ENCODE measurements around the gene TRIM56. TPM values are rescaled to one million over a fixed set of nuclear protein-coding genes. Genes with fewer than 3 reads are reported as not detected.
A peak's percentile ranks its signal among the peaks of the same experiment; 100 is the strongest.

TRIM56 gene
- total and polyA plus RNA-seq, 2 of the 13 experiments (the other 11 are each of a cell fraction or from before 2014, with no cell fraction given): 3.2 to 7.1 TPM

DNA sequence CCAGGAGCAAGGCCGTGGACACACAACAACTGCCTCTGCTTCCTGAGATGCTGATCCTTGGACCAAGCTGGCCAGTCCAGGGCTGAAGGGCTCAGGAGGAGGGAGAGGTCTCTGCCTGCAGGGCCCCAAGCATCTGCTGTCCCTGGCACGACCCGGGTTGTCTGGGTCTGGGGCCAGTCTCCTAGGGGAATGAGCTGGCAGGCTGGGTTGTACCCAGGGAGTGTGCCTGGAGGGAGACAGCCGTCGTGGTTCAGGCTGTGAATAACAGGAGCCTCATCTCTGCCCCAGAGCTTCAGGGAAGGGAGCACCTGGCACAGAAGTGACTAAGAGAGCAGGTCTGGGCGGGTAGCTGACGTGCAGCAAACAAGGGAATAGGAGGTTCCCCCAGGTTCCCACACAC lies 23.7 kb downstream of the TRIM56 start (continued):
- TF ChIP-seq FOXO1 (CRISPR knock-in tag; IDR thresholded peaks at IDR 0.05) (no peak), ZNF83 (CRISPR knock-in tag; IDR thresholded peaks at IDR 0.05; ENCODE audit: borderline replicate concordance) (no peak), HNRNPL (IDR thresholded peaks at IDR 0.05; ENCODE audit: low read depth, low read length) (0 out of 2 replicates have a peak, but pooled peaks have one; percentile 35), ZNF121 (CRISPR knock-in tag; IDR thresholded peaks at IDR 0.05) (peak; percentile 74), ZFX (CRISPR knock-in tag; IDR thresholded peaks at IDR 0.05; ENCODE audit: low read depth) (peak; percentile 32), THAP7 (CRISPR knock-in tag; IDR thresholded peaks at IDR 0.05) (no peak), SALL1 (CRISPR knock-in tag; IDR thresholded peaks at IDR 0.05) (no peak), ARHGAP35 (CRISPR knock-in tag; IDR thresholded peaks at IDR 0.05; ENCODE audit: borderline replicate concordance) (no peak), HNF4A (CRISPR knock-in tag; IDR thresholded peaks at IDR 0.05) (0 out of 2 replicates have a peak, but pooled peaks have one; percentile 8), IKZF5 (CRISPR knock-in tag; IDR thresholded peaks at IDR 0.05) (0 out of 2 replicates have a peak, but pooled peaks have one; percentile 7), ZBTB42 (CRISPR knock-in tag; IDR thresholded peaks at IDR 0.05) (no peak)
- TF ChIP-seq, protein P1, sequence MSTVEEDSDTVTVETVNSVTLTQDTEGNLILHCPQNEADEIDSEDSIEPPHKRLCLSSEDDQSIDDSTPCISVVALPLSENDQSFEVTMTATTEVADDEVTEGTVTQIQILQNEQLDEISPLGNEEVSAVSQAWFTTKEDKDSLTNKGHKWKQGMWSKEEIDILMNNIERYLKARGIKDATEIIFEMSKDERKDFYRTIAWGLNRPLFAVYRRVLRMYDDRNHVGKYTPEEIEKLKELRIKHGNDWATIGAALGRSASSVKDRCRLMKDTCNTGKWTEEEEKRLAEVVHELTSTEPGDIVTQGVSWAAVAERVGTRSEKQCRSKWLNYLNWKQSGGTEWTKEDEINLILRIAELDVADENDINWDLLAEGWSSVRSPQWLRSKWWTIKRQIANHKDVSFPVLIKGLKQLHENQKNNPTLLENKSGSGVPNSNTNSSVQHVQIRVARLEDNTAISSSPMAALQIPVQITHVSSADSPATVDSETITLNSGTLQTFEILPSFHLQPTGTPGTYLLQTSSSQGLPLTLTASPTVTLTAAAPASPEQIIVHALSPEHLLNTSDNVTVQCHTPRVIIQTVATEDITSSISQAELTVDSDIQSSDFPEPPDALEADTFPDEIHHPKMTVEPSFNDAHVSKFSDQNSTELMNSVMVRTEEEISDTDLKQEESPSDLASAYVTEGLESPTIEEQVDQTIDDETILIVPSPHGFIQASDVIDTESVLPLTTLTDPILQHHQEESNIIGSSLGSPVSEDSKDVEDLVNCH (CRISPR knock-in tag; IDR thresholded peaks at IDR 0.05): no peak
